Measurements from ENCODE around the gene GALNTL6.

The GALNTL6 gene

DNA sequence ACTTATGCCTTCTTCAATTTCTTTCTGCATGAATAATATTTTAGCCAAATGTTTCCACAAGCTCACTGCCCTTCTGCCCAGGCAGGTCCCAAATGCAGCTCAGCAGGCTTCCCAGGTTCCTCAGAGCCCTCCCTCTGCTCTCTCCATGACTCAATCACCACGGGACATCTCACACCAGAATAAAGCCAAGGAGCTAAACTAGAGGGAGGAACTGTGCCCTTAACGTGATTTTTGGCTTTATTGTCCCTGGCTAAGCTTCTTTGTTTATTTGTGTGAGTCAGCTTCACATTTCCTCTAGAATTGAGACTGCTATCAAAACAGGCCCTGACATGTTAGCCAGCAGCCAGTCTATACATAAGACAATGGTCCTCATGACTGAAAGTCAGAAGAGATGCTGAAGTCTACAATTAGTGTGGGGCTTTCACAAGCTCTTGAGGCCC is 1169.0 kb downstream of the GALNTL6 start:
- no peak overlapping the region for H3K4me3 ChIP-seq (ENCODE audit: low read depth in 1 of 2, low read length in 2 of 2)
- no peaks in the 10 kb centered on the region for H3K4me1 ChIP-seq (ENCODE audit: insufficient read depth, low read length)
- H3K9ac ChIP-seq (ENCODE audit: low read length): no peak overlapping the region
- no peak overlapping the region for H3K27ac ChIP-seq (ENCODE audit: low read depth, low read length)
- no peaks in the 10 kb centered on the region for H3K9me3 ChIP-seq (ENCODE audit: low read length)
- H3K36me3 ChIP-seq (ENCODE audit: insufficient read depth, low read length): no peaks in the 10 kb centered on the region
- no peaks in the 10 kb centered on the region for H3K27me3 ChIP-seq (ENCODE audit: control insufficient read depth in 1 of 2, insufficient read depth in 2 of 2, low read length in 2 of 2)

GRCh38 chr4:172983014-172983413 is 1169.8 kb downstream of the GALNTL6 start:
- H3K27me3 ChIP-seq (ENCODE audit: control insufficient read depth in 1 of 2, insufficient read depth in 2 of 2, low read length in 2 of 2): no peaks in the 10 kb centered on the region
- no peak overlapping the region for H3K9ac ChIP-seq (ENCODE audit: low read length)
- no peak overlapping the region for H3K4me3 ChIP-seq (ENCODE audit: low read depth in 1 of 2, low read length in 2 of 2)
- H3K36me3 ChIP-seq (ENCODE audit: insufficient read depth, low read length): no peaks in the 10 kb centered on the region
- H3K9me3 ChIP-seq (ENCODE audit: low read length): no peaks in the 10 kb centered on the region
- H3K27ac ChIP-seq (ENCODE audit: low read depth, low read length): no peak overlapping the region
- H3K4me1 ChIP-seq (ENCODE audit: insufficient read depth, low read length): no peaks in the 10 kb centered on the region

- H3K27me3 ChIP-seq (ENCODE audit: control insufficient read depth in 1 of 2, insufficient read depth in 2 of 2, low read length in 2 of 2): no peaks in the 10 kb centered on the region
- H3K9ac ChIP-seq (ENCODE audit: low read length): no peak overlapping the region
- no peak overlapping the region for H3K27ac ChIP-seq (ENCODE audit: low read depth, low read length)
- H3K4me3 ChIP-seq (ENCODE audit: low read depth in 1 of 2, low read length in 2 of 2): no peak overlapping the region
- H3K9me3 ChIP-seq (ENCODE audit: low read length): no peaks in the 10 kb centered on the region
- H3K4me1 ChIP-seq (ENCODE audit: insufficient read depth, low read length): no peaks in the 10 kb centered on the region
- no peaks in the 10 kb centered on the region for H3K36me3 ChIP-seq (ENCODE audit: insufficient read depth, low read length)
Measured at GRCh38 chr4:172983631-172984030, 1170.4 kb downstream of the GALNTL6 start.

GRCh38 chr4:172985552-172985951 is 1172.3 kb downstream of the GALNTL6 start:
- Histone ChIP-seq H3K4me1 (ENCODE audit: insufficient read depth, low read length) (peaks cover 10% of the 10 kb centered on the region), H3K4me3 (ENCODE audit: low read depth in 1 of 2, low read length in 2 of 2) (no peak overlapping the region), H3K36me3 (ENCODE audit: insufficient read depth, low read length) (no peaks in the 10 kb centered on the region), H3K9me3 (ENCODE audit: low read length) (no peaks in the 10 kb centered on the region), H3K9ac (ENCODE audit: low read length) (no peak overlapping the region), H3K27me3 (ENCODE audit: control insufficient read depth in 1 of 2, insufficient read depth in 2 of 2, low read length in 2 of 2) (no peaks in the 10 kb centered on the region), H3K27ac (ENCODE audit: low read depth, low read length) (no peak overlapping the region)

DNA sequence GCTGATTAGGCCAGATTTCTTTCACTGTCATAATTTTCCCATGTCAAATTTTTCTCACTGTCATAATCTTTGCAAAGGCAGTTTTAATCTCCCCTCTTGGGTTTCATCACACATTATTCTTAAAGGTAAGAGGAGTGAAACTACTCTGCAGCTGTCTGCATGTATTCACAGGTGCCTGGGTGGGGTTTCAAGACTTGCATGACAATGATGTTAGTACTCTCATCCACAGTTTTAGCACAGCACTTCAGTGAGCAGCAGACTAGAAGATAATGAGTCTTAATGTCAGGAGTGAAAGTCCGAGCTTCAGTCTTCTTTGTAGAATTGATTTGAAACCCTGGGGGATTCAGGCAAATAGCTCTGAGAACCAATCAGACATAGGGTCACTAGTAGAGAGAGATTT is 1172.9 kb downstream of the GALNTL6 start:
- Histone ChIP-seq H3K27ac (ENCODE audit: low read depth, low read length) (no peak overlapping the region), H3K27me3 (ENCODE audit: control insufficient read depth in 1 of 2, insufficient read depth in 2 of 2, low read length in 2 of 2) (no peaks in the 10 kb centered on the region), H3K9ac (ENCODE audit: low read length) (no peak overlapping the region), H3K36me3 (ENCODE audit: insufficient read depth, low read length) (no peaks in the 10 kb centered on the region), H3K9me3 (ENCODE audit: low read length) (no peaks in the 10 kb centered on the region), H3K4me3 (ENCODE audit: low read depth in 1 of 2, low read length in 2 of 2) (no peak overlapping the region), H3K4me1 (ENCODE audit: insufficient read depth, low read length) (peaks cover 10% of the 10 kb centered on the region)

DNA sequence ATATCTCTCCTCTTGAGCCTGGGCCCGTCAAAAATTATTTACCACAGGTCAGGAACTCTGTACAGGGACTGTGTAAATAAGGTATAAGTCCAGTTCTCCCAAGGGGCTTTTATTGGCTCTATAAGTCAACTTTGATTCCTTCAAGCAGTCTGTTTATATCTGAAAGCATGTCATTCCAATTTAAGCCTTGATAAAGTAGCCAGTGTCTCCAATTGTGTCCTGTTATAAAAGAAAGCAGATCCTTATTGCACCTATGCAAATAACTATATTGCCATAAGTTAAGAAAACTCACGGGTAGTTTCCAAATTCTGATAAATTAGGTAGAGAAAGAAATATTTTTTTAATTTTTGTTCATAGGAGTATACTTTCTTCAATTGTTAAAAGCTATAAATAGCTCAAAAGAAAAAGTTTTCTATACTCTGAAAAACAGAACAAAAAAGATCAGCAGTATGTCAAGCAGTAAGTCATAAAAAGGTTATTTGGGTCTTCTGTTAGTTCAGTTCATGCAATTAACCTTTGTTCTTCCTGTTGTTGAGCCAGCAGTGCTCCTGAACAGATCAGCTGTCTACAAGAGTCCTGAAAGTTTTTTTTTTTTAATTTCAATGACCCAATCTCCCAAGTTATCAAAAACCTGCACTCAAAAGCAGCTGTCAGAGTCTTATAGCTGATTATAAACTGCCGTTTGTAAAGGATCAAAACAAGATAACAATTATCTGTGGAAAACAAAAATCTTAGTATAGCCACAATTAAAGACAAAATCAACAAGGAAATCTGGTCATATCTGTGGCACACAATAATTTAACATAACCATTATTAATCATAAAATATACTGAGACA is 1177.0 kb downstream of the GALNTL6 start:
- H3K4me1 ChIP-seq (ENCODE audit: insufficient read depth, low read length): peaks cover 10% of the 10 kb centered on the region
- H3K9me3 ChIP-seq (ENCODE audit: low read length): no peaks in the 10 kb centered on the region
- no peaks in the 10 kb centered on the region for H3K27me3 ChIP-seq (ENCODE audit: control insufficient read depth in 1 of 2, insufficient read depth in 2 of 2, low read length in 2 of 2)
- no peak overlapping the region for H3K27ac ChIP-seq (ENCODE audit: low read depth, low read length)
- H3K4me3 ChIP-seq (ENCODE audit: low read depth in 1 of 2, low read length in 2 of 2): no peak overlapping the region
- no peak overlapping the region for H3K9ac ChIP-seq (ENCODE audit: low read length)
- no peaks in the 10 kb centered on the region for H3K36me3 ChIP-seq (ENCODE audit: insufficient read depth, low read length)

- peaks cover 10% of the 10 kb centered on the region for H3K4me1 ChIP-seq (ENCODE audit: insufficient read depth, low read length)
Measured at GRCh38 chr4:172992648-172993378, 1179.6 kb downstream of the GALNTL6 start.

DNA sequence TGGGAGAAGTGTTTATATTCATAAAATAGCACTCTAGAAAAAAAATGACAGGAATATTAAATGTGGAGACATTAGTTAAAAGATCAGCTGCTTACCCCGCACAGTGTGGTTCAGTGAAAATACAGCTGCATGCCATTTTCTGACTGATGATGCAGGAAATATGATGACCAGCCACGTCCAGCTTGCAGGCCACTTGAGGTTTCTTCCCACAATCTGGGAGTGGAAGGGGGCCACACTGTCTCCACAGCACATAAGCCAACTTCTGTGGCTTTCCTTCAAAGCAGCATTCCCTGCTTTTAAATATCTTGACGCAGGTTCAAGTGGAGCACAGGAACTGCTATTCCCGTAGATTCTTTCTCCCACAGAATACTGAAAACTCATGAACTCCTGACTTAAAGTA is 1182.0 kb downstream of the GALNTL6 start:
- no peak overlapping the region for H3K9ac ChIP-seq (ENCODE audit: low read length)
- H3K9me3 ChIP-seq (ENCODE audit: low read length): no peaks in the 10 kb centered on the region
- peaks cover 9% of the 10 kb centered on the region for H3K4me1 ChIP-seq (ENCODE audit: insufficient read depth, low read length)
- no peak overlapping the region for H3K27ac ChIP-seq (ENCODE audit: low read depth, low read length)
- H3K4me3 ChIP-seq (ENCODE audit: low read depth in 1 of 2, low read length in 2 of 2): no peak overlapping the region
- H3K36me3 ChIP-seq (ENCODE audit: insufficient read depth, low read length): no peaks in the 10 kb centered on the region
- no peaks in the 10 kb centered on the region for H3K27me3 ChIP-seq (ENCODE audit: control insufficient read depth in 1 of 2, insufficient read depth in 2 of 2, low read length in 2 of 2)

More at GRCh38 chr4:172992648-172993378, 1179.6 kb downstream of the GALNTL6 start:
- Histone ChIP-seq H3K27ac (ENCODE audit: low read depth, low read length) (no peak overlapping the region), H3K4me3 (ENCODE audit: low read depth in 1 of 2, low read length in 2 of 2) (no peak overlapping the region), H3K27me3 (ENCODE audit: control insufficient read depth in 1 of 2, insufficient read depth in 2 of 2, low read length in 2 of 2) (no peaks in the 10 kb centered on the region), H3K36me3 (ENCODE audit: insufficient read depth, low read length) (no peaks in the 10 kb centered on the region), H3K9me3 (ENCODE audit: low read length) (no peaks in the 10 kb centered on the region), H3K9ac (ENCODE audit: low read length) (no peak overlapping the region)

- Histone ChIP-seq H3K9ac (ENCODE audit: low read length) (no peak overlapping the region), H3K27ac (ENCODE audit: low read depth, low read length) (no peak overlapping the region), H3K27me3 (ENCODE audit: control insufficient read depth in 1 of 2, insufficient read depth in 2 of 2, low read length in 2 of 2) (no peaks in the 10 kb centered on the region), H3K4me3 (ENCODE audit: low read depth in 1 of 2, low read length in 2 of 2) (no peak overlapping the region), H3K36me3 (ENCODE audit: insufficient read depth, low read length) (no peaks in the 10 kb centered on the region), H3K4me1 (ENCODE audit: insufficient read depth, low read length) (peaks cover 6% of the 10 kb centered on the region), H3K9me3 (ENCODE audit: low read length) (no peaks in the 10 kb centered on the region)
Measured at GRCh38 chr4:172995704-172996103, 1182.5 kb downstream of the GALNTL6 start.

- Histone ChIP-seq H3K36me3 (ENCODE audit: insufficient read depth, low read length) (no peaks in the 10 kb centered on the region), H3K9ac (ENCODE audit: low read length) (no peak overlapping the region), H3K4me1 (ENCODE audit: insufficient read depth, low read length) (peaks cover 6% of the 10 kb centered on the region), H3K27ac (ENCODE audit: low read depth, low read length) (no peak overlapping the region), H3K27me3 (ENCODE audit: control insufficient read depth in 1 of 2, insufficient read depth in 2 of 2, low read length in 2 of 2) (no peaks in the 10 kb centered on the region), H3K9me3 (ENCODE audit: low read length) (no peaks in the 10 kb centered on the region), H3K4me3 (ENCODE audit: low read depth in 1 of 2, low read length in 2 of 2) (no peak overlapping the region)
Measured at GRCh38 chr4:172996571-172997216, 1183.5 kb downstream of the GALNTL6 start.

GRCh38 chr4:172997217-172997609 is 1184.0 kb downstream of the GALNTL6 start:
- Histone ChIP-seq H3K36me3 (ENCODE audit: insufficient read depth, low read length) (no peaks in the 10 kb centered on the region), H3K9ac (ENCODE audit: low read length) (no peak overlapping the region), H3K27me3 (ENCODE audit: control insufficient read depth in 1 of 2, insufficient read depth in 2 of 2, low read length in 2 of 2) (no peaks in the 10 kb centered on the region), H3K4me3 (ENCODE audit: low read depth in 1 of 2, low read length in 2 of 2) (no peak overlapping the region), H3K9me3 (ENCODE audit: low read length) (no peaks in the 10 kb centered on the region), H3K27ac (ENCODE audit: low read depth, low read length) (no peak overlapping the region), H3K4me1 (ENCODE audit: insufficient read depth, low read length) (peaks cover 6% of the 10 kb centered on the region)

Measured in muscle layer of colon (tissue), 2 donors.